ENCODE measurements around the gene MRPL10.

DNA sequence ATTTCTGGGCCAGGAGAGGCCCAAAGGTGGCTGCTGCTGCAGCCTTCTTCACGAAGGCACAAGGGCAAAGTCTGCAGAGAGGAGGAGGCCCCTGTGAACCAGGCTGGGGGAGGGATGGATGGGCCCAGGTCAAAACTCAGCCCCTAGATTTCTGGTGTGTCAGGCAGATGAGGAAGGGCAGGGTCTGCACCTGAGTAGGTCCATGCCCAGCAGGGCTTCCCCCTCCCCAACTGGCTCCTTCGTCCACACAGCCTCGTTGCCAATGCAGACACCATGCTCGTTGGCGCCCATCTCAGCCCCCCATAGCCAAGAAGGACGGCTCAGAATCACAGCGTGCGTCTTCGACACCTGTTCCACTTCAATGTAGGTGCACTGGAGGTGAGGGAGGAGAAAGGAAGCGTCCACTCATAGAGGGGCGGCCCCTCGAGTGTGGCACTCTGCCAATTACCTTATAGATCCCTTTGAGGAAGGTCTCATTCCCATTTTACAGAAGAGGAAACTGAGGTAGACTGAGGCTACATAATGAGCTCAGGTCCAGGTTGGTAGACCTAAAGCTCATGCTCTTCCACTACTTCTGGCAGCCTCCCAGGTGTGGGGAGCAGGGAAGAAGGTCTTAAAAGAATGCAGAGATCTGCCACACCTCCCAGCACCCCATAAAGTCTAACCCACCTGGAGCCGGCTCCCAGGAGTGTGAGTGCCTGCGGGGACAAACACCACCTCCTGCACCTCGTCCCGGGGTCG lies 8.8 kb upstream of the MRPL10 start:
- TF ChIP-seq, protein P1, sequence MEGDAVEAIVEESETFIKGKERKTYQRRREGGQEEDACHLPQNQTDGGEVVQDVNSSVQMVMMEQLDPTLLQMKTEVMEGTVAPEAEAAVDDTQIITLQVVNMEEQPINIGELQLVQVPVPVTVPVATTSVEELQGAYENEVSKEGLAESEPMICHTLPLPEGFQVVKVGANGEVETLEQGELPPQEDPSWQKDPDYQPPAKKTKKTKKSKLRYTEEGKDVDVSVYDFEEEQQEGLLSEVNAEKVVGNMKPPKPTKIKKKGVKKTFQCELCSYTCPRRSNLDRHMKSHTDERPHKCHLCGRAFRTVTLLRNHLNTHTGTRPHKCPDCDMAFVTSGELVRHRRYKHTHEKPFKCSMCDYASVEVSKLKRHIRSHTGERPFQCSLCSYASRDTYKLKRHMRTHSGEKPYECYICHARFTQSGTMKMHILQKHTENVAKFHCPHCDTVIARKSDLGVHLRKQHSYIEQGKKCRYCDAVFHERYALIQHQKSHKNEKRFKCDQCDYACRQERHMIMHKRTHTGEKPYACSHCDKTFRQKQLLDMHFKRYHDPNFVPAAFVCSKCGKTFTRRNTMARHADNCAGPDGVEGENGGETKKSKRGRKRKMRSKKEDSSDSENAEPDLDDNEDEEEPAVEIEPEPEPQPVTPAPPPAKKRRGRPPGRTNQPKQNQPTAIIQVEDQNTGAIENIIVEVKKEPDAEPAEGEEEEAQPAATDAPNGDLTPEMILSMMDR (IDR thresholded peaks at IDR 0.05): no peak
- TF ChIP-seq POLR2A (IDR thresholded peaks at IDR 0.05): no peak

Data from heart left ventricle (tissue), 13 donors.